Stimulated activated CD8-positive, alpha-beta memory T cell treated with anti-CD3 and anti-CD28 coated beads, Interleukin-12 subunit alpha, Interleukin-12 subunit beta, amount 100 ng/mL, for 1 hour (primary cell): ENCODE data around the gene CATSPERZ.

Experiments
- DNase-seq: peaks from one replicate; pipeline ENCODE4 v3.0.0-alpha.2; 2020; ENCODE audit warnings: low read depth

The CATSPERZ gene

DNA sequence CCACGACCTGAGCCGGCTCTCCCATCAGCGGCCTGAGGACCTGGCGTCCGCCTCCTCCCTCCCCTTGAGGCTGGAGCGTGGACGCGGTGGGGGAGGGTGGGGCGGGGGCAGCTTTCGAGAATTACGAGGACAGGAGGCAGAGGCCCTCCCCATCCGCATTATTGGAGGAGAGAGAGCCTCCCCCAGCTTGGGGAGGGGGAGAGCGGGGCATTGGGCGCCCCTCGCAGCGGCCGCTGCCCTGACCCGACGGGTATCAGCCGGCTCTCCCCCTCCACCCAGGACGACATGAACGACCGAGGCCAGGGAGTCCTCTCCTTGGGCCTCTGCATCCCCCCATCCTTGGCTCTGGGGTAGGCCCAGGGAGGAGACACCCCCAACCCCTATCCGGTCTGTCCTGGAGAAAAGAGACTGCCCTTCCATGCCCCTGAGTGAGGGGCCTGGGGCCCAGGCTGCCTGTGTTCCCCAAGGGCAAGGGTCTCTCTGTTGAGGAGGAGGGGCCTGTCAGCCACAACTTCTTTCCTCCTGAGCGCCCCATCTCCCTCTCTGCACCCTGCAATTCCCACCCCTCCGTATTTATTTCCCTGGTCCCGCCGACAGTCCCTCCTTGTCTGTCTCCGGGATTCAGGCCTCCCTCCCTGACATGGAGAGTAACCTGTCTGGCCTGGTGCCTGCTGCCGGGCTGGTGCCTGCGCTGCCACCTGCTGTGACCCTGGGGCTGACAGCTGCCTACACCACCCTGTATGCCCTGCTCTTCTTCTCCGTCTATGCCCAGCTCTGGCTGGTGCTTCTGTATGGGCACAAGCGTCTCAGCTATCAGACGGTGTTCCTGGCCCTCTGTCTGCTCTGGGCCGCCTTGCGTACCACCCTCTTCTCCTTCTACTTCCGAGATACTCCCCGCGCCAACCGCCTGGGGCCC lies 14.0 kb upstream of the CATSPERZ start:
- DNase-seq: no peak

DNA sequence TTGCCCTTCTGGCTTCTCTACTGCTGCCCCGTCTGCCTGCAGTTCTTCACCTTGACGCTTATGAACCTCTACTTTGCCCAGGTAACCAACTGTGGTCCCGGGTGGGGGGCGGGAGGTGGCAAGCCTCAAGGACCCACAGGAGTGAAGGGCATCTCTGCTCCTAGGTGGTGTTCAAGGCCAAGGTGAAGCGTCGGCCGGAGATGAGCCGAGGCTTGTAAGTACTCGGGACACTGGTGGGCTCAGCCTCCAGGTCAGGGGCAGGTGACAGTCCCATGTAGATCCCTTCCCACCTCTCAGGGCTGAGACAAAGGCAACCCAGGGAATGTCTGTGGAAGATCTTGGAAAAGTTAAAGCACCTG lies 13.4 kb upstream of the CATSPERZ start:
- no peak for DNase-seq

DNA sequence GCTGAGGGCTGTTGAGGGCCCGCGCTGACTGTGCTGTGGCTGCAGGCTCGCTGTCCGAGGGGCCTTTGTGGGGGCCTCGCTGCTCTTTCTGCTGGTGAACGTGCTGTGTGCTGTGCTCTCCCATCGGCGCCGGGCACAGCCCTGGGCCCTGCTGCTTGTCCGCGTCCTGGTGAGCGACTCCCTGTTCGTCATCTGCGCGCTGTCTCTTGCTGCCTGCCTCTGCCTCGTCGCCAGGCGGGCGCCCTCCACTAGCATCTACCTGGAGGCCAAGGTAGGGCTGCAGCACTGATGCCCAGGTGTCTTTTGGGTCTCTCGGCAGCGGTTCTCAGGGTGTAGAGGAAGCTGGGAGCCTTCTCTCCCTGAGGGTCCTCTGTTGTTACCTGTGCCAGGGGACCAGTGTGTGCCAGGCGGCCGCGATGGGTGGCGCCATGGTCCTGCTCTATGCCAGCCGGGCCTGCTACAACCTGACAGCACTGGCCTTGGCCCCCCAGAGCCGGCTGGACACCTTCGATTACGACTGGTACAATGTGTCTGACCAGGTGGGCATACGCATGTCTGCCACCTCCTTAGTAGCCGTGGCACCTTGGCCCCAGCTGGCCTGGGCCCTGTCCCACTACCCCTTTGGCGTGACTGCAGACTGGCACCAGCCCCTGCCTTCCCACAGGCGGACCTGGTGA lies 12.3 kb upstream of the CATSPERZ start:
- no peak for DNase-seq

- no peak for DNase-seq
Measured at GRCh38 chr11:64288353-64288750, 11.8 kb upstream of the CATSPERZ start.

DNA sequence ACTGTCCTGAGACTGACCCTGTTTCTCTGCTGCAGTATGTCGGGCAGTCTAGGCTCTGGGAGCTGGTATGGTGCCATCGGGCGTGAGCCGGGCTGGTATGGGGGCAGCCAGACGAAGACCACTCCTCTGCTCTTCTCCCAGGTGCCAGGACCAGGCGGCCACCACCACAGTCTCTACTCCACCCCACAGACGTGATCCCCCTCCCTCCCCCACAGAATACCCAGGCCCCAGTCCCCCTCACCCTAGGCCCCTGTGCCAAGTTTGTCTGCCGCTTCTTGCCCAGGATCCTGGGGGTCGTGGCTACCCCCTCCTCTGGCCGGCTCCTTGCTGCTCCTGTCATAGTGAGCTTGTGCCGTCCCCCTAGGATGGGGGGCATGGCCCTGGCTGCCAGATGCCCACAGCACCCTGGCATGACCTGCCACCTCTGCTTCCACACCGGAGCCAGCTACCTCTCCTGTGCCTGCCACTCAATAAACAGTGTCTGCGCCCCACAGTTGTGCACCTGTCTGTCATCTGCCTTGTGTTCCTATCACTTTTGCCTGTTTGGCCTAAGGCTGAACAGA lies 11.1 kb upstream of the CATSPERZ start:
- no peak for DNase-seq

- DNase-seq: no peak
Measured at GRCh38 chr11:64290352-64291261, 9.6 kb upstream of the CATSPERZ start.

DNA sequence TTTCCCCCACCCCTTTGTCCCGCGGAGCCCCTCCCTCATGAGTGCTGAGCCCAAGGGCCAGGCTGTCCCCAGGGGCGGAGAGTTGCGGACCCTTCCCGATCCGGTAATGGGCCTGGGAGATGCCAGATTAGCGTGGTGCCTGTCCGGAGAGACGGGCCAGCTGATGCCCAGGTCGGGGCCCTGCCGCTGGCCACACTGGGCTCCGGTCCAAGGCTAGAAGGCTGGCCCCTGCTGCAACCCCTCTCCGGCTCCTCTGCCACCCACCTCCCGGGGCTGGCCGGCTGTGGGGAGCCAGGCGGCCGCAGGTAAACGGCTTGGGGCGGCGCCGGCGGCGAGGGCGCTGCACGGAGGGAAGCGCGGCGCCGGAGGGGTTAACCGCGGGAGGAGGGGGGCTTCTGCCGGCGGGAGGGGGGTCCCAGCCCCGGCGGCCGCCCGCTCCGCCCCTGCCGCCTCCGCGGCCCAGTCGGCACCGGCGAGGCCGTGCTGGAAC lies 8.9 kb upstream of the CATSPERZ start, which contains the start of gene KCNK4:
Gene KCNK4 (plus strand): TSS at position 41 of the 490 bp plus-strand sequence. CDS start 1,717 bp downstream, outside the sequence.
- DNase-seq: no peak

DNA sequence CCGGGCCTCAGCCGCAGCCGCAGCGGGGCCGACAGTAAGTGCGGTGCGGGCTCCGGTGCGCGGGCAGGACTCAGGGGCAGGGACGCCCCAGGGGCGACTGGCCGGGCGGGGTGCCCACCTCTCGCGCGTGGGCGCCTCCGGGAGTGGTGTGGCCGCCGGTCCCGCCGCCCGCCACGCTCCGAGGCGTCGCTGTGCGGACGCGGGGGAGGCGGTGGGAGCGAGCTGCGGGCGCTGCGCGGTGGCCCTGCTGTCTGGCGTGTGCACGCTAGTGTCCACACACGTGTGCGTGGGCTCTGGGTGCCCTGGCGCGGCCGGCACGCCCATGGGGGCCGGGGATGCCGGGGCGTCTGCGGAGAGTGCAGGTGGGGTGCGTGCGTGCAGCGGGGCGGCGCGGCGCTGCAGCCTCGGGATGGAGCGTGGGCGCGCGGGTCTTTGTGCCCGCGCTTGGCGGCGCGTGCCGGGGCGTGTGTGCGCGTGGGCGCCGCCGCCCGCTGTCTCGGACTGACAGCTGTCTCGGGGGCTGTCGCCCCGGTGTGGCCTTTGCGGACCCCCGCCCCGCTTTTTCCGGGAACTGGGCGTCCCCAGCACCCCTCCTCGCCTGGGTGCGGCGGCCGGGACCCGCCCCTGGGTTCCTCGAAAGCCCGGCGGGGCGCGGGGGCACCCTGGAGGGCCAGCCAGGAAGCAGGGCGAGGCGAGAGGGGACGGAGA lies 8.3 kb upstream of the CATSPERZ start:
- DNase-seq: no peak

GRCh38 chr11:64292460-64293254 lies 7.5 kb upstream of the CATSPERZ start:
- no peak for DNase-seq

DNA sequence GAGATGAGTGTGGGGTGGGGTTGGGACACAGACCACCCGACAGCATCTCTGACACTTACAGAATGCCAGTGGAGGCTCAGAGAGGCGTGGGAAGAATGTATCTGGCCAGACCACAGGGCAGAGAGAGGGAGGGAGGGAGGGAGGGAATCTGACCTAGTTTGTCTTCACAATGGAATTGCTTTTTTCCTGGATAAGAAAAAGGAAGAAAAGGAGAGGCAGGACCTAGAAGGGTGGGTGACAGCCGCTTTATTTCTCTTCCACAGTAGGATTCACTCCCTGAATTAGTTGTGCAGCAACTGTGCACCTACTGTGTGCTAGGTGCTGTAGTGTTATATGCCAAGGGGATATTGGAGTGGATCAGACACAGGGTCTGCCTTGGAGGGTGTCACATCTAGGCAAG lies 5.4 kb upstream of the CATSPERZ start:
- no peak for DNase-seq

- DNase-seq: no peak
Measured at GRCh38 chr11:64295760-64296159, 4.4 kb upstream of the CATSPERZ start.

GRCh38 chr11:64296236-64296635 lies 3.9 kb upstream of the CATSPERZ start:
- DNase-seq: no peak

DNA sequence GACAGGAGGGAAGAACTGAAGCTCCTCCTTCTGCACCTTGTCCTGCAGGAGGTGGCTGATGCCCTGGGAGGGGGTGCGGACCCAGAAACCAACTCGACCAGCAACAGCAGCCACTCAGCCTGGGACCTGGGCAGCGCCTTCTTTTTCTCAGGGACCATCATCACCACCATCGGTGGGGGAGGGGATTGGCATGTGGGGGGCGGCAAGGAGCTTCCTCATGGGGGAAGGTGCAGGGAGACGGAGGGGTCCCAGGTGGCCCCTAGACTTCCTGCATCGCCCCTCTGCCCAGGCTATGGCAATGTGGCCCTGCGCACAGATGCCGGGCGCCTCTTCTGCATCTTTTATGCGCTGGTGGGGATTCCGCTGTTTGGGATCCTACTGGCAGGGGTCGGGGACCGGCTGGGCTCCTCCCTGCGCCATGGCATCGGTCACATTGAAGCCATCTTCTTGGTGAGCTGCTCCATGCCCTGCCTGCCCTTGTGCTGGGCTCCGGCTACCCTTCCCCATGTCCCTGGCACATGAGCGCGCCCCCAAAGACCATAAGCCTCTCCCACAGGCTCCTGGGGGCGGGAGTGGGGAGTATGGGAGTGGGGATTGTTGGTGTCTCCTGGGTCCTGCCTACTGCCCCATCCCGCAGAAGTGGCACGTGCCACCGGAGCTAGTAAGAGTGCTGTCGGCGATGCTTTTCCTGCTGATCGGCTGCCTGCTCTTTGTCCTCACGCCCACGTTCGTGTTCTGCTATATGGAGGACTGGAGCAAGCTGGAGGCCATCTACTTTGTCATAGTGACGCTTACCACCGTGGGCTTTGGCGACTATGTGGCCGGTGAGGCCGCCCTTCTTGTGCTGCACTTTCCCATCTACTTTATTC lies 3.1 kb upstream of the CATSPERZ start:
- DNase-seq: no peak

DNA sequence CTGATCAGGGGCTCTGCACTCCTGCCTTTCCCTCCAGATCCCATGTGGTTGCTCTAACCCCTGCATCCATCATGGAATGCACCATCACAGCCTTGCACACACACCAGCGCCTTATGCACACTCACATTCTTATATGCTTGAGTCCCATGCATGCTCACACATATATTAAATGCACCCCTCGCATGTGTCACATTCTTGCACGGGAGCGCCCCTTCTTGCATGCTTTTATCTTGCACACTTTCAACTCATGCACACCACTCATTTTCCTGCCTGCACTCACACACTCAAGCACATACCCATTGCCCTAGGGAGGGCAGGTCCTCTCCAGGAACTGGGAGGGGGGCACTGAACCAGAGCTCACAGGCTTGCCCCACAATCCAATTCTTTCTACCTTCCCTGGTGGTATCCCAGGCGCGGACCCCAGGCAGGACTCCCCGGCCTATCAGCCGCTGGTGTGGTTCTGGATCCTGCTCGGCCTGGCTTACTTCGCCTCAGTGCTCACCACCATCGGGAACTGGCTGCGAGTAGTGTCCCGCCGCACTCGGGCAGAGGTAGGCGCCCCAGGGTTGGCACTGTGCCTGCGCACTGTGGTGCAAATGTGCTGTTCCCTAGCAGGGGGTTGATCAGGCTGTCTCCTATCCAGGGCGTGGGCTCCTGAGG lies 2.3 kb upstream of the CATSPERZ start:
- no peak for DNase-seq

DNA sequence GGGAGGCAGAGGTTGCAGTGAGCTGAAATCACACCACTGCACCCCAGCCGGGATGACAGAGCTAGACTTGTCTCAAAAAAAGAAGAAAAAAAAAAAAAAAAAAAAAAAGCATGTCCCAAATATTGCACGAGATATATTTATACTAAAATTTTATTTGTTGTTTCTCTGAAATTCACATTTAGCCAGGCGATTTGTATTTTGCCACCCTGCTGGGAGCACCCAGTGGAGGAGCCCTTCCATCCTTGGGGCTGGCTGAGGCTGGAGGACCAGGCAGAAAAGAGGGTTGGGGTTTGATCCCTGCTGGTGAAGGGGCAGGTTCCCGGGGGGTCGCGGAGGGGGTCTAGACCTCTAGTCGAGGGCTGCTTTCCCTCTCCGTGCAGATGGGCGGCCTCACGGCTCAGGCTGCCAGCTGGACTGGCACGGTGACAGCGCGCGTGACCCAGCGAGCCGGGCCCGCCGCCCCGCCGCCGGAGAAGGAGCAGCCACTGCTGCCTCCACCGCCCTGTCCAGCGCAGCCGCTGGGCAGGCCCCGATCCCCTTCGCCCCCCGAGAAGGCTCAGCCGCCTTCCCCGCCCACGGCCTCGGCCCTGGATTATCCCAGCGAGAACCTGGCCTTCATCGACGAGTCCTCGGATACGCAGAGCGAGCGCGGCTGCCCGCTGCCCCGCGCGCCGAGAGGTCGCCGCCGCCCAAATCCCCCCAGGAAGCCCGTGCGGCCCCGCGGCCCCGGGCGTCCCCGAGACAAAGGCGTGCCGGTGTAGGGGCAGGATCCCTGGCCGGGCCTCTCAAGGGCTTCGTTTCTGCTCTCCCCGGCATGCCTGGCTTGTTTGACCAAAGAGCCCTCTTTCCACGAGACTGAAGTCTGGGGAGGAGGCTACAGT lies 952 bp upstream of the CATSPERZ start:
- no peak for DNase-seq

GRCh38 chr11:64303109-64304031 lies 3.2 kb downstream of the CATSPERZ start:
- DNase-seq: no peak

- DNase-seq: no peak
Measured at GRCh38 chr11:64304032-64304315, 3.8 kb downstream of the CATSPERZ start.
